A549 treated with dexamethasone at 1 μM for 4 hours (cell line): ENCODE data around the gene PPM1H. TPM values are rescaled to one million over a fixed set of nuclear protein-coding genes. Genes with fewer than 3 reads are reported as not detected.

ENCODE experiments used
- total RNA-seq: library from RNA; stranded (reverse); fragments of 200-300 nt; extraction: Qiagen RNA extraction; gene quantifications from 5 replicates; pipeline ENCODE4 v1.2.3, GENCODE V29; 2022

The PPM1H gene
- 9.1 to 9.8 TPM (median 9.6 TPM) in 5 replicates for total RNA-seq

GRCh38 chr12:62934799-62935674 is at the start of gene PPM1H:
PPM1H (minus strand) TSS chr12:62935150; CDS start chr12:62934736, 414 bp downstream.

Other genes starting within 250 kb of the PPM1H start
- 0.05 to 0.11 TPM (median 0.09 TPM) in 4 of 5 replicates, not detected in the other for gene AVPR1A, start 216.1 kb upstream of the PPM1H start, total RNA-seq